Osteocyte (in vitro differentiated cells): ENCODE measurements around the gene LBX2. TPM values are rescaled to one million over a fixed set of nuclear protein-coding genes. Genes with fewer than 3 reads are reported as not detected.

Experiments
- DNase-seq: peaks from one replicate; pipeline ENCODE4 v3.0.0; 2021; ENCODE audit warnings: mixed read lengths; ENCODE audit not compliant: unreplicated experiment; ENCODE audit errors: extremely low spot score
- H3K27ac Mint-ChIP-seq: one replicate; pipeline ENCODE4 v1.8.0; 2021; ENCODE audit warnings: mild to moderate bottlenecking, mixed read lengths; ENCODE audit not compliant: unreplicated experiment
- H3K27me3 Mint-ChIP-seq: one replicate; pipeline ENCODE4 v1.8.0; 2021; ENCODE audit warnings: mixed read lengths; ENCODE audit not compliant: unreplicated experiment
- H3K36me3 Mint-ChIP-seq: one replicate; pipeline ENCODE4 v1.8.0; 2021; ENCODE audit warnings: mixed read lengths; ENCODE audit not compliant: unreplicated experiment
- H3K4me1 Mint-ChIP-seq: one replicate; pipeline ENCODE4 v1.8.0; 2021; ENCODE audit warnings: mixed read lengths; ENCODE audit not compliant: unreplicated experiment
- H3K4me3 Mint-ChIP-seq: one replicate; pipeline ENCODE4 v1.8.0; 2021; ENCODE audit warnings: mild to moderate bottlenecking, moderate library complexity, mixed read lengths; ENCODE audit not compliant: unreplicated experiment
- H3K9me3 Mint-ChIP-seq: one replicate; pipeline ENCODE4 v1.8.0; 2021; ENCODE audit warnings: mixed read lengths; ENCODE audit not compliant: unreplicated experiment
- CTCF ChIP-seq: fragments of 200-600 bp; sonication (generic); IDR thresholded peaks from 2 replicates; pipeline ENCODE4 v1.5.0; 2021; ENCODE audit warnings: antibody characterized with exemption, mild to moderate bottlenecking, moderate library complexity
- long read RNA-seq: library from polyadenylated mRNA; unstranded; transcript quantifications from one replicate; pipeline ENCODE4 v2.0.0, GENCODE V29; 2021
- total RNA-seq: library from RNA; stranded (reverse); gene quantifications from 2 replicates; pipeline ENCODE4 v1.2.1, GENCODE V29; 2021

Gene LBX2
- 1.0 and 1.1 TPM in 2 replicates for total RNA-seq
- long read RNA-seq, partial matches to known transcripts: 0 of 2 reads
- long read RNA-seq, other reads (novel, unspliced or antisense): 2 of 2 reads

- peak within 1 kb of the TSS; percentile 40 for H3K27ac Mint-ChIP-seq
- no peak for DNase-seq
- peaks cover 8% of the 10 kb centered on the region for H3K36me3 Mint-ChIP-seq
- H3K4me1 Mint-ChIP-seq: peaks cover 51% of the 10 kb centered on the region
- peaks cover 39% of the 10 kb centered on the region for H3K27me3 Mint-ChIP-seq
- no peaks in the 10 kb centered on the region for H3K9me3 Mint-ChIP-seq
- peak within 1 kb of the TSS; percentile 76 for H3K4me3 Mint-ChIP-seq
- no peak for TF ChIP-seq CTCF
Observed at GRCh38 chr2:74499267-74499939, at the start of gene LBX2. LBX2 (minus strand) TSS chr2:74499603; CDS start chr2:74499537, 66 bp downstream.

GRCh38 chr2:74548285-74548899, 49.0 kb upstream of the LBX2 start:
- DNase-seq: no peak
- H3K4me1 Mint-ChIP-seq: peaks cover 44% of the 10 kb centered on the region
- H3K27ac Mint-ChIP-seq: peak overlapping the region; percentile 72
- peak overlapping the region; percentile 72 for H3K4me3 Mint-ChIP-seq
- TF ChIP-seq CTCF: no peak
- no peaks in the 10 kb centered on the region for H3K27me3 Mint-ChIP-seq
- H3K9me3 Mint-ChIP-seq: no peaks in the 10 kb centered on the region
- peaks cover 10% of the 10 kb centered on the region for H3K36me3 Mint-ChIP-seq

- Mint-ChIP-seq H3K4me1 (peaks cover 23% of the 10 kb centered on the region), H3K4me3 (no peak overlapping the region), H3K27ac (no peak overlapping the region), H3K27me3 (no peaks in the 10 kb centered on the region), H3K9me3 (no peaks in the 10 kb centered on the region), H3K36me3 (peaks cover 14% of the 10 kb centered on the region)
- no peak for DNase-seq
- TF ChIP-seq CTCF: no peak
Observed at GRCh38 chr2:74546004-74546403, 46.6 kb upstream of the LBX2 start.

GRCh38 chr2:74544634-74545033, 45.2 kb upstream of the LBX2 start:
- peaks cover 12% of the 10 kb centered on the region for H3K4me1 Mint-ChIP-seq
- no peak for TF ChIP-seq CTCF
- no peak overlapping the region for H3K4me3 Mint-ChIP-seq
- H3K27ac Mint-ChIP-seq: no peak overlapping the region
- H3K27me3 Mint-ChIP-seq: no peaks in the 10 kb centered on the region
- no peaks in the 10 kb centered on the region for H3K9me3 Mint-ChIP-seq
- DNase-seq: no peak
- H3K36me3 Mint-ChIP-seq: peaks cover 16% of the 10 kb centered on the region

GRCh38 chr2:74542978-74543377, 43.6 kb upstream of the LBX2 start:
- TF ChIP-seq CTCF: no peak
- H3K4me3 Mint-ChIP-seq: no peak overlapping the region
- no peaks in the 10 kb centered on the region for H3K27me3 Mint-ChIP-seq

More at GRCh38 chr2:74542978-74543377, 43.6 kb upstream of the LBX2 start:
- no peak for DNase-seq
- peaks cover 2% of the 10 kb centered on the region for H3K4me1 Mint-ChIP-seq
- H3K36me3 Mint-ChIP-seq: peaks cover 15% of the 10 kb centered on the region
- no peaks in the 10 kb centered on the region for H3K9me3 Mint-ChIP-seq
- no peak overlapping the region for H3K27ac Mint-ChIP-seq
